Spleen (tissue), 11 donors: ENCODE measurements around the gene ITGA2B. TPM values are rescaled to one million over a fixed set of nuclear protein-coding genes. Genes with fewer than 3 reads are reported as not detected.
A peak's percentile ranks its signal among the peaks of the same experiment; 100 is the strongest.
"Not testable (repeated sequence)": the region's sequence is repeated elsewhere in the genome, so short reads cannot be mapped to it uniquely, and the experiment has no call there.

Experiments used
- DNase-seq: peaks from one replicate; pipeline ENCODE4 v3.0.0-alpha.2; 2020
- H3K27ac ChIP-seq, 8 donors: fragments of 200-600 bp; sonication (generic) in 7 of 8; 1 replicate in 4 of 8; 2 replicates in 4 of 8; pipeline versions ENCODE4 v1.5.0 to v1.8.0; 2016 to 2021; ENCODE audit warnings: inconsistent platforms in 4 of 8, mild to moderate bottlenecking in 4 of 8, moderate library complexity in 1 of 8
- H3K27me3 ChIP-seq, 7 donors: fragments of 200-600 bp; sonication (generic) in 6 of 7; replicated peaks in 1 of 7; 1 replicate in 4 of 7; 2 replicates in 3 of 7; pipeline versions ENCODE4 v1.5.0 to v1.8.0; 2016 to 2021; ENCODE audit warnings: inconsistent platforms in 3 of 7, mild to moderate bottlenecking in 1 of 7
- H3K36me3 ChIP-seq, 6 donors: fragments of 200-600 bp; sonication (generic) in 5 of 6; 1 replicate in 4 of 6; 2 replicates in 2 of 6; pipeline versions ENCODE4 v1.5.0 to v1.8.0; 2016 to 2021; ENCODE audit warnings: inconsistent platforms in 2 of 6
- H3K4me1 ChIP-seq, 6 donors: fragments of 200-600 bp; sonication (generic) in 5 of 6; 1 replicate in 3 of 6; 2 replicates in 3 of 6; pipeline versions ENCODE4 v1.5.0 to v1.8.0; 2016 to 2021; ENCODE audit warnings: inconsistent platforms in 3 of 6
- H3K4me3 ChIP-seq, 8 donors: fragments of 200-600 bp; sonication (generic) in 7 of 8; 1 replicate in 4 of 8; 2 replicates in 4 of 8; pipeline versions ENCODE4 v1.5.0 to v1.8.0; 2016 to 2021; ENCODE audit warnings: inconsistent platforms in 4 of 8, mild to moderate bottlenecking in 4 of 8, moderate library complexity in 2 of 8
- H3K9me3 ChIP-seq, 8 donors: fragments of 200-600 bp; sonication (generic) in 7 of 8; 1 replicate in 4 of 8; 2 replicates in 4 of 8; pipeline versions ENCODE4 v1.5.0 to v1.8.0; 2016 to 2021; ENCODE audit warnings: inconsistent platforms in 4 of 8
- CTCF ChIP-seq, 11 experiments: fragments of 200-600 bp in 7 of 11; fragments of 450-650 bp in 4 of 11; sonication (generic) in 4 of 11; IDR thresholded peaks in 8 of 11; conservative IDR thresholded peaks in 3 of 11; 1 replicate in 7 of 11; 2 replicates in 4 of 11; pipeline versions ENCODE4 v1.4.0 to v1.8.0; 2016 to 2021; ENCODE audit warnings: antibody characterized with exemption in 11 of 11, inconsistent platforms in 4 of 11, mild to moderate bottlenecking in 1 of 11
- POLR2A ChIP-seq, 3 donors: fragments of 450-650 bp; IDR thresholded peaks; one replicate each; pipeline ENCODE4 v1.5.1; 2017; ENCODE audit warnings: antibody characterized with exemption in 3 of 3, mild to moderate bottlenecking in 1 of 3
- POLR2AphosphoS5 ChIP-seq, 3 donors: sonication (generic); formaldehyde crosslinking; IDR thresholded peaks; one replicate each; pipeline ENCODE4 v1.5.1; 2017; ENCODE audit warnings: antibody characterized with exemption in 3 of 3
- WGBS, 5 donors: extraction: QIAGEN DNeasy Blood & Tissue Kit in 3 of 5; methylation state at CpG; one replicate each; pipeline versions ENCODE4 v1.1.5 to v1.1.7; 2013 to 2018; 5-methylcytosine and 5-hydroxymethylcytosine counted together
- intact Hi-C: fragments of 100-400 bp; cut with DNase I; formaldehyde crosslinking; loops from one replicate; pipeline ENCODE4 v1.15.0; 2023; ENCODE audit warnings: low total_unique reads
- polyA plus RNA-seq, 3 donors: library from polyadenylated mRNA; stranded (reverse); fragments of 200-250 nt; gene quantifications; one replicate each; pipeline ENCODE4 v1.2.1, GENCODE V29; 2013
- total RNA-seq, 7 donors: library from RNA; depleted of rRNA in 3 of 7; stranded (reverse); fragments of >200 nt in 3 of 7; fragmentation: NEBNext Ultra II Directional in 4 of 7; extraction: Animal tissue kit (Norgen Biotek cat#: 25700) in 4 of 7; gene quantifications; one replicate each; pipeline versions ENCODE4 v1.1.0 to v1.2.1, GENCODE V29; 2016 to 2021
- donor health status: healthy with polysubstance abuse.
- donor health status: DM: no; HTN: no; CAD: no; lungs with moderate emphysema.
- donor health status: DM: no; HTN: no; CAD: no.
- donor health status: Bipolar disorder and iron deficiency.
- donor health status: healthy.
- donor health status: DM: no; HTN: no; CAD: no.
- donor health status: DM: yes; HTN: yes; CAD: no.

Gene ITGA2B
- total and polyA plus RNA-seq, 10 donors, result 0.93 to 36.7 (median 23.0) TPM

- Histone ChIP-seq H3K27ac (peak overlapping the region; percentile 20 to 97 (median 92)), H3K36me3 (peaks cover 0 to 42% (median 35%) of the 10 kb centered on the region in 6 donors), H3K4me3 (peak overlapping the region in 3 of 8 donors; percentile 2 to 97 (median 5)), H3K4me1 (peaks cover 36 to 83% (median 68%) of the 10 kb centered on the region in 6 donors)
- 50 to 67% (median 61%) methylated on average over 17 to 18 of the region's 18 CpGs for WGBS, 5 donors
- intact Hi-C loops, H3K27me3 ChIP-seq, DNase-seq, H3K9me3 ChIP-seq: not testable (repeated sequence)
- TF ChIP-seq CTCF (IDR thresholded peaks at IDR 0.05 in 8 of 11, conservative IDR thresholded peaks at IDR 0.05 in 3 of 11), result peak in 1 of 11 experiments; percentile 11
Observed at GRCh38 chr17:44347206-44348055, 42.0 kb downstream of the ITGA2B start.

- intact Hi-C loops, result no loop called here
- no peaks in the 10 kb centered on the region for H3K27me3 ChIP-seq
- H3K9me3 ChIP-seq, result no peaks in the 10 kb centered on the region
- H3K4me3 ChIP-seq, result peak overlapping the region; percentile 64 to 97 (median 79)
- peaks cover 0 to 30% (median 24%) of the 10 kb centered on the region in 6 donors for H3K36me3 ChIP-seq
- H3K4me1 ChIP-seq, result peaks cover 36 to 76% (median 66%) of the 10 kb centered on the region in 6 donors
- 53 to 71% (median 68%) methylated on average over 12 to 13 of the region's 13 CpGs for WGBS, 5 donors
- peak overlapping the region; percentile 86 to 97 (median 92) for H3K27ac ChIP-seq
- TF ChIP-seq POLR2A (IDR thresholded peaks at IDR 0.05) (no peak), CTCF (IDR thresholded peaks at IDR 0.05 in 8 of 11, conservative IDR thresholded peaks at IDR 0.05 in 3 of 11) (peak in 3 of 11 experiments; percentile 13 to 16 (median 15)), POLR2AphosphoS5 (IDR thresholded peaks at IDR 0.05) (no peak)
- DNase-seq, result no peak
Observed at GRCh38 chr17:44346064-44346844, 43.2 kb downstream of the ITGA2B start.

GRCh38 chr17:44345454-44346026 lies 43.9 kb downstream of the ITGA2B start:
- TF ChIP-seq CTCF (IDR thresholded peaks at IDR 0.05 in 8 of 11, conservative IDR thresholded peaks at IDR 0.05 in 3 of 11), result peak in 9 of 11 experiments; percentile 34 to 74 (median 66)
- no peak for TF ChIP-seq POLR2A (IDR thresholded peaks at IDR 0.05)
- DNase-seq, result peak; percentile 85
- Histone ChIP-seq H3K36me3 (peaks cover 0 to 23% (median 16%) of the 10 kb centered on the region in 6 donors), H3K9me3 (no peaks in the 10 kb centered on the region), H3K27me3 (no peaks in the 10 kb centered on the region), H3K27ac (peak overlapping the region; percentile 86 to 97 (median 92)), H3K4me3 (peak overlapping the region; percentile 64 to 97 (median 79)), H3K4me1 (peaks cover 36 to 70% (median 60%) of the 10 kb centered on the region in 6 donors)
- WGBS, 5 donors, result 0 to 2% (median 0%) methylated on average over 8 to 21 of the region's 21 CpGs
- intact Hi-C loops, result no loop called here
